Glutamatergic neuron (in vitro differentiated cells): ENCODE results near the gene GLCCI1. TPM values are rescaled to one million over a fixed set of nuclear protein-coding genes. Genes with fewer than 3 reads are reported as not detected.

Source experiments
- DNase-seq: peaks from one replicate; pipeline ENCODE4 v3.0.0; 2022
- H3K27ac Mint-ChIP-seq: one replicate; pipeline ENCODE4 v1.8.0; 2020; ENCODE audit warnings: mild to moderate bottlenecking, mixed read lengths, inconsistent platforms; ENCODE audit not compliant: unreplicated experiment
- H3K27me3 Mint-ChIP-seq: one replicate; pipeline ENCODE4 v1.8.0; 2020; ENCODE audit warnings: mild to moderate bottlenecking, moderate library complexity, mixed read lengths, inconsistent platforms; ENCODE audit not compliant: unreplicated experiment
- H3K36me3 Mint-ChIP-seq: one replicate; pipeline ENCODE4 v1.8.0; 2020; ENCODE audit warnings: mild to moderate bottlenecking, mixed read lengths, inconsistent platforms; ENCODE audit not compliant: unreplicated experiment
- H3K4me1 Mint-ChIP-seq: one replicate; pipeline ENCODE4 v1.8.0; 2020; ENCODE audit warnings: mild to moderate bottlenecking, low read depth, mixed read lengths, inconsistent platforms; ENCODE audit not compliant: unreplicated experiment
- H3K4me3 Mint-ChIP-seq: one replicate; pipeline ENCODE4 v1.8.0; 2020; ENCODE audit warnings: mild to moderate bottlenecking, mixed read lengths, inconsistent platforms; ENCODE audit not compliant: unreplicated experiment
- H3K9me3 Mint-ChIP-seq: one replicate; pipeline ENCODE4 v1.8.0; 2020; ENCODE audit warnings: mild to moderate bottlenecking, moderate library complexity, mixed read lengths, inconsistent platforms; ENCODE audit not compliant: unreplicated experiment
- total RNA-seq: library from RNA; stranded (reverse); fragmentation: NEBNext Ultra II Directional; extraction: Animal tissue kit (Norgen Biotek cat#: 25700); gene quantifications from one replicate; pipeline ENCODE4 v1.2.1, GENCODE V29; 2021; ENCODE audit not compliant: unreplicated experiment
- TF ChIP-seq, protein P1 (sequence below): fragments of 200-600 bp; sonication (generic); IDR thresholded peaks from one replicate; pipeline ENCODE4 v1.5.0; 2021; ENCODE audit not compliant: partially characterized antibody, unreplicated experiment

The GLCCI1 gene
- total RNA-seq, 1 donor from 2014 or later = 30.7 TPM

DNA sequence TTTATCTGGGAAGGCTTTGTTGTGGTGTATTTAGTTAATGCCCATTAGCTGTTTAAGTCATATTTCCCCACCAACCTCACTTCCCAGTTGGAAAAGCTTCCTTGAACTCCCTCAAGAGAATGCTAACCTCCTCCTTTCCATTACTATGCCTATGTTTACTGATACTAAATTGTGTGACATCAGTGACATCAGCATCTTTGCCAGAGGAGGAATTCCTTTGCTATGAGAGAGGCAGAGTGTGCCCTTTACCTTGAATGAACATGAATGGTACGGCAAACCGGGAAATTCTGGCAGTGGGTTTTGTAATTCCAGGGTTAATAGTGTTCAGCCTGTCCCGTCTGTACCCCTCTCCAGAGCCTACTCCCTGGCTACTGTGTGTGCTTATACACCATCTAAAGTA, 22.1 kb upstream of the GLCCI1 start:
- H3K9me3 Mint-ChIP-seq = peaks cover 7% of the 10 kb centered on the region
- peaks cover 4% of the 10 kb centered on the region for H3K27me3 Mint-ChIP-seq
- TF ChIP-seq, protein P1, sequence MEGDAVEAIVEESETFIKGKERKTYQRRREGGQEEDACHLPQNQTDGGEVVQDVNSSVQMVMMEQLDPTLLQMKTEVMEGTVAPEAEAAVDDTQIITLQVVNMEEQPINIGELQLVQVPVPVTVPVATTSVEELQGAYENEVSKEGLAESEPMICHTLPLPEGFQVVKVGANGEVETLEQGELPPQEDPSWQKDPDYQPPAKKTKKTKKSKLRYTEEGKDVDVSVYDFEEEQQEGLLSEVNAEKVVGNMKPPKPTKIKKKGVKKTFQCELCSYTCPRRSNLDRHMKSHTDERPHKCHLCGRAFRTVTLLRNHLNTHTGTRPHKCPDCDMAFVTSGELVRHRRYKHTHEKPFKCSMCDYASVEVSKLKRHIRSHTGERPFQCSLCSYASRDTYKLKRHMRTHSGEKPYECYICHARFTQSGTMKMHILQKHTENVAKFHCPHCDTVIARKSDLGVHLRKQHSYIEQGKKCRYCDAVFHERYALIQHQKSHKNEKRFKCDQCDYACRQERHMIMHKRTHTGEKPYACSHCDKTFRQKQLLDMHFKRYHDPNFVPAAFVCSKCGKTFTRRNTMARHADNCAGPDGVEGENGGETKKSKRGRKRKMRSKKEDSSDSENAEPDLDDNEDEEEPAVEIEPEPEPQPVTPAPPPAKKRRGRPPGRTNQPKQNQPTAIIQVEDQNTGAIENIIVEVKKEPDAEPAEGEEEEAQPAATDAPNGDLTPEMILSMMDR = no peak
- DNase-seq = no peak
- H3K4me3 Mint-ChIP-seq = peak overlapping the region; percentile 41
- H3K4me1 Mint-ChIP-seq = peaks cover 24% of the 10 kb centered on the region
- no peaks in the 10 kb centered on the region for H3K36me3 Mint-ChIP-seq
- peak overlapping the region; percentile 92 for H3K27ac Mint-ChIP-seq

DNA sequence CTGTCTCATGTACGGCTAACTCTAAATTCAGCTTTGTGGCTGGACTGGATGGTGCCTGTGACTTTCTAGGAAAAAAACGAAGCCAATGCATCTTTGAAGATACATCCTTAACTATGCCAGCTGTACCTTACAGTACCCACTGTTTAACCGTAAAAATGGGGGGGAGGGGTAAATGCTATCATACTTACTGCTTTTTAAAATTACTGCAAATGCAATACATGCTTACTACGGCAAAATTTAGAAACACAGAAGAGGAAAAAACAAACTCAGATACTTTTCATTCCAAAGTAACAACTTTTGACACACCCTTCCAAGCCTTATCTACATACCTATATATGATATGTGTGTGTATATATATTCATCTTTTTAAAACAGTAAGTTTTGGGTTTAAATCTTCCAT, 20.4 kb upstream of the GLCCI1 start:
- H3K27ac Mint-ChIP-seq = no peak overlapping the region
- peaks cover 24% of the 10 kb centered on the region for H3K4me1 Mint-ChIP-seq
- H3K27me3 Mint-ChIP-seq = peaks cover 5% of the 10 kb centered on the region
- no peak for DNase-seq
- no peak overlapping the region for H3K4me3 Mint-ChIP-seq
- TF ChIP-seq, protein P1 = no peak
- peaks cover 7% of the 10 kb centered on the region for H3K9me3 Mint-ChIP-seq
- no peaks in the 10 kb centered on the region for H3K36me3 Mint-ChIP-seq

DNA sequence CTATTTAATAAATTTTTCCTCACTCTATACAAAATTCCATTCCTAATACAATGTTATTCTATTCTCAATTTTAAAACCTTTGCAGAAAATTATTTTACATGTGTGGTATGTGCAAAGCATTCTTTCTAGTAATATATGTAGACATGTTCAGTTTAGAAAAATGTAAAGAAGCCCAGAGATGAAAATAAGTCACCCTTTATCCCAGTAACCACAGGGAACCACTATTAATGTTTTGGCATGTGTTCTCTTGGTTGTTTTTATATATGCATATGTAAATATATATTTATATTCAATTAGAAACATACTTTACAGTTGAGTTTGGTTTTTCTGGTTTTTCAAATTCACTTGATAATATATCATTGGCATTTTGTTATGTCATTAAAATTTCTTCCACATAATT, 14.8 kb upstream of the GLCCI1 start:
- H3K27ac Mint-ChIP-seq = no peak overlapping the region
- no peaks in the 10 kb centered on the region for H3K36me3 Mint-ChIP-seq
- peaks cover 2% of the 10 kb centered on the region for H3K4me1 Mint-ChIP-seq
- TF ChIP-seq, protein P1 = no peak
- peaks cover 2% of the 10 kb centered on the region for H3K9me3 Mint-ChIP-seq
- peaks cover 3% of the 10 kb centered on the region for H3K27me3 Mint-ChIP-seq
- no peak overlapping the region for H3K4me3 Mint-ChIP-seq
- DNase-seq = no peak

DNA sequence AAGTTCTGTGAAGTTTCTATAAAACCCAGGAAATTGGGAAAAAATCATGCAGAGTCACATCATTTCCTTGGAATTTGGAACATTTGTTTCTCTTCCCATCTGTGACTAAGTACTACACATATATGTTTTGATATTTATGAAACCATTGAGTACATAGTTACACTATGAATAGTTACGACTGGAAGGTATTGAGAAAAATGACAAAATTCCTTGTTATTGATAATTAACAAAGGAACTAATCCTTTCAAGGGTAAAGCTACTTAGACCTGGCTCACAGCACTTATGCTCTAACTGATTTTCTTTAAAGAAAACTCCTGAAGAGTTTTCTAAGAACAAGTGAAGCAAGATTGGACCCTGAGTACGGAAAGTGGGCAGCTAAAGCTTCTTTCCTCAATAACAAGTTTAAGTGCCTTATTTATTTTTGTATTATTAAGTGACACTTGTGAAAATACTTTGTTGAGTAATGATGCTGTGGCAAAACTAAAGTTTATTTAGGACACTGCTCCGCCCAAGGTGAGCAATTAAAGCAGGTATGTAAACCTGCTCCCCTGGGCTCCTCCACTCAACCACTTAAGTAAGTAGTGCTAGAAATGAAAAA, 12.0 kb upstream of the GLCCI1 start:
- H3K4me3 Mint-ChIP-seq = no peak overlapping the region
- DNase-seq = no peak
- peaks cover 3% of the 10 kb centered on the region for H3K27me3 Mint-ChIP-seq
- H3K27ac Mint-ChIP-seq = no peak overlapping the region
- no peaks in the 10 kb centered on the region for H3K36me3 Mint-ChIP-seq
- no peaks in the 10 kb centered on the region for H3K4me1 Mint-ChIP-seq
- H3K9me3 Mint-ChIP-seq = peaks cover 2% of the 10 kb centered on the region
- TF ChIP-seq, protein P1 = no peak

DNA sequence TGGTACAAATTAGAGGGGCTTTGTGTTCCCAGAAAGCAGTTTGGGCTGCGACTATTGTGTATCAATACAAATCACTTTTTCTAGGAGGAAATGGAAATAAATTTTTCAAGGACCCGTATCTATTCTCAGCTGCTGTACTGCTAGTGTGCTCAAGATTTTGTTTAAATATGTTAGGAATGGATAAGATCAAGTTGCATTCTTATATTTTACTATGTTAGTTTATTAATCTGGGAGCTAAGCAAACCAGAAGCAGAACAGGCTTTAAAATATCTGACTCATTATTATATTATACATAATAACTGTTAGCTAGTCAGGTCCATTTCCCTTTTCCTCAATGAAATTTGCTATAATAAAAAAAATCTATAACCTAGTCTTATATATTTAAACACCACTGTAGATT, 11.1 kb upstream of the GLCCI1 start:
- Mint-ChIP-seq H3K4me1 (no peaks in the 10 kb centered on the region), H3K36me3 (no peaks in the 10 kb centered on the region), H3K9me3 (peaks cover 2% of the 10 kb centered on the region), H3K4me3 (no peak overlapping the region), H3K27ac (no peak overlapping the region), H3K27me3 (peaks cover 1% of the 10 kb centered on the region)
- TF ChIP-seq, protein P1 = no peak
- no peak for DNase-seq
